Hindlimb muscle (tissue), 1 donor: ENCODE measurements around the gene CYP11A1. TPM values are rescaled to one million over a fixed set of nuclear protein-coding genes. Genes with fewer than 3 reads are reported as not detected.
A peak's percentile ranks its signal among the peaks of the same experiment; 100 is the strongest.

Experiments
- DNase-seq: peaks from one replicate; pipeline ENCODE4 v3.0.0-alpha.2; 2013
- polyA plus RNA-seq: library from polyadenylated mRNA; unstranded; fragments of 120-200 nt; gene quantifications from one replicate; pipeline ENCODE4 v1.2.1, GENCODE V29; 2013; ENCODE audit not compliant: insufficient read length

CYP11A1 gene
- polyA plus RNA-seq, 1 donor = 1.4 TPM

- DNase-seq = no peak
Measured at GRCh38 chr15:74295800-74296199, 71.6 kb downstream of the CYP11A1 start.

GRCh38 chr15:74294010-74294409 lies 73.4 kb downstream of the CYP11A1 start:
- no peak for DNase-seq

- DNase-seq = no peak
Measured at GRCh38 chr15:74293021-74293810, 74.2 kb downstream of the CYP11A1 start.

GRCh38 chr15:74291101-74292071 lies 76.1 kb downstream of the CYP11A1 start:
- peak; percentile 86 for DNase-seq

GRCh38 chr15:74290645-74291044 lies 76.8 kb downstream of the CYP11A1 start:
- DNase-seq = no peak

GRCh38 chr15:74289671-74290070 lies 77.8 kb downstream of the CYP11A1 start:
- no peak for DNase-seq

Other genes starting within 250 kb of the CYP11A1 start
- gene ISLR2, start 237.1 kb downstream of the CYP11A1 start, polyA plus RNA-seq = 4.2 TPM
- gene ISLR, start 193.9 kb downstream of the CYP11A1 start, polyA plus RNA-seq = 152 TPM
- gene STRA6, start 164.9 kb downstream of the CYP11A1 start, polyA plus RNA-seq = 0.68 TPM
- gene CCDC33, start 131.3 kb downstream of the CYP11A1 start, polyA plus RNA-seq = not detected
- 5.2 TPM for gene SEMA7A, start 66.3 kb upstream of the CYP11A1 start, polyA plus RNA-seq
- 30.8 TPM for gene UBL7, start 93.5 kb upstream of the CYP11A1 start, polyA plus RNA-seq
- gene ARID3B, start 173.6 kb upstream of the CYP11A1 start, polyA plus RNA-seq = 5.6 TPM
- 52.2 TPM for gene CLK3, start 248.2 kb upstream of the CYP11A1 start, polyA plus RNA-seq